Measurements from ENCODE around the gene CUX1. TPM values are rescaled to one million over a fixed set of nuclear protein-coding genes. Genes with fewer than 3 reads are reported as not detected.
A peak's percentile ranks its signal among the peaks of the same experiment; 100 is the strongest.

CUX1 gene
- total and polyA plus RNA-seq, 4 donors, result 40.5 to 138 (median 69.1) TPM

- DNase-seq (peak in 2 of 3 donors; percentile 25 to 43), ATAC-seq (ENCODE audit: insufficient read depth, low FRiP score) (no peak)
- no peak overlapping the region for H3K4me3 ChIP-seq
- 62 to 82% methylated on average over 9 of the region's 9 CpGs for WGBS, 2 donors
- H3K27ac ChIP-seq (ENCODE audit: low read depth in 1 of 2, low read length in 1 of 2), result no peak overlapping the region
- peaks cover 0 to 2% (median 0%) of the 10 kb centered on the region in 4 donors for H3K36me3 ChIP-seq (ENCODE audit: control insufficient read depth in 4 of 4, insufficient read depth in 4 of 4, low read length in 4 of 4)
- H3K4me1 ChIP-seq (ENCODE audit: control insufficient read depth in 5 of 5, insufficient read depth in 5 of 5, low read length in 5 of 5), result peaks cover 0 to 13% (median 0%) of the 10 kb centered on the region in 5 donors
- no peaks in the 10 kb centered on the region for H3K9me3 ChIP-seq (ENCODE audit: control insufficient read depth in 4 of 4, insufficient read depth in 3 of 4, low read length in 3 of 4)
- H3K9ac ChIP-seq (ENCODE audit: insufficient read depth in 1 of 2, low read length in 2 of 2), result no peak overlapping the region
- TF ChIP-seq CTCF (IDR thresholded peaks at IDR 0.05; ENCODE audit: control extremely low read depth, extremely low read depth), result no peak
- H3K27me3 ChIP-seq (ENCODE audit: control insufficient read depth in 3 of 3, insufficient read depth in 3 of 3, low read length in 2 of 3), result no peaks in the 10 kb centered on the region
Measured at GRCh38 chr7:102012941-102013461, 195.6 kb downstream of the CUX1 start.

DNA sequence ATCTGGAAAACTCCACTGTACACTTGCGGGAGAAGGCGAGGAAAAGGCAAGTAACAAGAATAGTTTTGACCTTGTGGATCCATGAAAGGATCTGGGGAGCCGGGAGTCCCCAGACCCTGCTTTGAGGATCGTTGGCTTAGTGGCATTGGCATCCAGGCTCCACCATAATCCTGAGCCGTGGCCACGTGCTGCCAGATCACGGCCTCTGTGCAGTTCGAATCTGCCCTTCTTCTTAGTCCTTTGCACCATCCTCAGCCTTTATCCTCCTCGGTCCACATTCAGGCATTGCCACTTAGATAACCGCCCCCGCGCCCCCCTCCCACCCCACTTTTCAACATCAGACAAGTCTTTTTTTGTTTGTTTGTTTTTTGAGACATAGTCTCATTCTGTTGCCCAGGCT is 201.4 kb downstream of the CUX1 start:
- 89 to 94% methylated on average over 12 of the region's 12 CpGs for WGBS, 2 donors
- Histone ChIP-seq H3K36me3 (ENCODE audit: control insufficient read depth in 4 of 4, insufficient read depth in 4 of 4, low read length in 4 of 4) (peaks cover 0 to 2% (median 0%) of the 10 kb centered on the region in 4 donors), H3K27ac (ENCODE audit: low read depth in 1 of 2, low read length in 1 of 2) (no peak overlapping the region), H3K4me3 (no peak overlapping the region), H3K9me3 (ENCODE audit: control insufficient read depth in 4 of 4, insufficient read depth in 3 of 4, low read length in 3 of 4) (no peaks in the 10 kb centered on the region), H3K27me3 (ENCODE audit: control insufficient read depth in 3 of 3, insufficient read depth in 3 of 3, low read length in 2 of 3) (no peaks in the 10 kb centered on the region), H3K4me1 (ENCODE audit: control insufficient read depth in 5 of 5, insufficient read depth in 5 of 5, low read length in 5 of 5) (peaks cover 0 to 5% (median 0%) of the 10 kb centered on the region in 5 donors), H3K9ac (ENCODE audit: insufficient read depth in 1 of 2, low read length in 2 of 2) (no peak overlapping the region)
- DNase-seq (no peak), ATAC-seq (ENCODE audit: insufficient read depth, low FRiP score) (no peak)
- no peak for TF ChIP-seq CTCF (IDR thresholded peaks at IDR 0.05; ENCODE audit: control extremely low read depth, extremely low read depth)

DNA sequence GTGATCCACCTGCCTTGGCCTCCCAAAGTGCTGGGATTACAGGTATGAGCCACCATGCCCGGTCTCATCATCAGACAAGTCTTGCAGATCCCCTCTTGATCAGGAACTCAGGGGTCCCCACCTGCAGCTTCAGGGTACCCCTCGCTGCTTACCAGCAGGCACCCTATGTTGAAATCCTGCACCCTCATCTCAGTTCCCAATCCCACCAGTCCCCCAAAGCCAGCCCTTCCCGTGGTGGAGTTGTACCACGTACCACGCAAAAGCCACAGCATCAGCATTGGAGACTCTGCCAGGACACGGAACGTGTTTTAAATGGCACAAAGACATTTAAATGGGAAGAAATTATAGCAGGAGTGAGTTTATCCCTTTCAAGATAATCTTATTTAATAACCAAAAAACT is 202.0 kb downstream of the CUX1 start:
- H3K27ac ChIP-seq (ENCODE audit: low read depth in 1 of 2, low read length in 1 of 2), result no peak overlapping the region
- 90 to 97% methylated on average over 7 of the region's 7 CpGs for WGBS, 2 donors

More for the DNA sequence above, 202.0 kb downstream of the CUX1 start:
- Histone ChIP-seq H3K4me1 (ENCODE audit: control insufficient read depth in 5 of 5, insufficient read depth in 5 of 5, low read length in 5 of 5) (peaks cover 0 to 5% (median 0%) of the 10 kb centered on the region in 5 donors), H3K27me3 (ENCODE audit: control insufficient read depth in 3 of 3, insufficient read depth in 3 of 3, low read length in 2 of 3) (no peaks in the 10 kb centered on the region), H3K36me3 (ENCODE audit: control insufficient read depth in 4 of 4, insufficient read depth in 4 of 4, low read length in 4 of 4) (peaks cover 0 to 2% (median 0%) of the 10 kb centered on the region in 4 donors), H3K4me3 (no peak overlapping the region), H3K9ac (ENCODE audit: insufficient read depth in 1 of 2, low read length in 2 of 2) (no peak overlapping the region), H3K9me3 (ENCODE audit: control insufficient read depth in 4 of 4, insufficient read depth in 3 of 4, low read length in 3 of 4) (no peaks in the 10 kb centered on the region)
- ATAC-seq (ENCODE audit: insufficient read depth, low FRiP score) (no peak), DNase-seq (no peak)
- TF ChIP-seq CTCF (IDR thresholded peaks at IDR 0.05; ENCODE audit: control extremely low read depth, extremely low read depth), result no peak
